ENCODE data around the gene TBL2.
"Not testable (repeated sequence)": the region's sequence is repeated elsewhere in the genome, so short reads cannot be mapped to it uniquely, and the experiment has no call there.

The TBL2 gene

DNA sequence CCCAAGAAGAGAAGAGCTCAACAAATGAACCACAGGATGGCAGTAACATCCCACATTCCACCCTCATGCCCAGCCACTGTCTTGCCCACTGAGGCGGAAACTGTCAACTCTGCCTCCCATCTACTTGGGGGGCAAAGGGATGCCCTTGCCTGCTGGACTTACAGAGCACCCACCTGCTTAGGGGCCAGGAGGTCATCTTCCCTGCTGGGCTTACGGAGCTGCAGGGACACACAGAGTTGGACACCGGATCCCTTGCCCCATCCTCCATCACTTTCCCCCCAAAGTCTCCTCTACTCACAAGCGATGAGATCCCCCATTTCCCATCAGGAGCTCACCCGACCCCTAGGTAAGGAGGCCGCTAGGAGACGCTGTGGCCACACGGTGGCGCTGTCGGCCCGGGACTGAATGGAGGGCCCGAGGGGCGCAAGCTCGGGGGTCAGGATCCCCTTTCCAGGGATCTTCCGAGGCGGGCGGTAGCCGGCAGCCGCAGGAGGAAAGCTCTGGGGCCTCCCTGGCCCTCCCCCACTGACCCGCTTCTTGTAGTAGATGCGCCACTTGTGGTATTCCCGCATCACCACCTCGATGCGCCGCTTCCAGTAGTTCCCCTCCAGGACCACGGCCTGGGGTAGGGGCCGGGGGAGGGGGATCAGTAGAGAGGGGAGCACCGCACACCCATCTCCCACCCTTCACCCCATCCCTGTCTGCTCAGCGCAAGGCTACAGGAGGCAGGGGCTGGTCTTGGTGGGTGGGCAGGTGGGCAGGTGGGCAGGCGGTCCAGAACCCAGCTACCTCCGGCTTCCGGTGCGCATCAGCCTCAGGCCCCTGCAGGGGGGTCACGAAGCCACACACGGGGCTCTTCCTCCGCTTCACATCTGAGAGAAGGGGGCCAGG, 28.7 kb upstream of the TBL2 start:
- in situ Hi-C loops (cut with MboI; ENCODE audit: low sequenced_read_pairs), result no loop called here

DNA sequence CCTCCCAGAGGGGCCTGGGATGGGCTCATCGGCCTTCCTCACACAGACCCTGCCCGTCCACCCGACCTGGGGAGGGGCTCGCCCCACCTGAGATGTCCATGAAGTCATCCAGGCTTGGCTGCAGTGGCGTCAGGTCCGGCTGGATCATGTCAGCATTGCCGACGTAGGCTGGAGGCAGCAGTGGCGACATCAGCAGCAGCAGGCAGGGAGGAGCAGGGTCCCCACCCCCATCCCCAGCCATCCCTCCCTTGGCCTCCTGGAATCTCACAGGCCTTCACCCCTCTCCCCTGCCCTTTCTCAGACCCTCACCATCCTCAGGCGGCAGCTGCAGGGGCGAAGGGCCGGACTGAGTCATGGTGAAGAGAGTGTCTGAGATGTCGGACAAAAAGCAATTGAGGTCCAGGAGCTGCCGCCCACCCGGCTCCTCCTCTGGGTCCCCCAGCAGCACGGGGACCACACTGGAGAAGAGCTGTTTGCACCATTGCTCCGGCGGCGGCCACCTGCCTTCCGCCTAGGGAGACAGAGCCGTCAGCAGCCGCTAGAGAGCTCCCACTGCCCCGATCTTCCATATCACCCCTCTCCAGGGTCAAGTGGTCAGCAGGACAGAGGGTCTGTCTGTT, 27.3 kb upstream of the TBL2 start:
- in situ Hi-C loops (cut with MboI; ENCODE audit: low sequenced_read_pairs), result no loop called here

DNA sequence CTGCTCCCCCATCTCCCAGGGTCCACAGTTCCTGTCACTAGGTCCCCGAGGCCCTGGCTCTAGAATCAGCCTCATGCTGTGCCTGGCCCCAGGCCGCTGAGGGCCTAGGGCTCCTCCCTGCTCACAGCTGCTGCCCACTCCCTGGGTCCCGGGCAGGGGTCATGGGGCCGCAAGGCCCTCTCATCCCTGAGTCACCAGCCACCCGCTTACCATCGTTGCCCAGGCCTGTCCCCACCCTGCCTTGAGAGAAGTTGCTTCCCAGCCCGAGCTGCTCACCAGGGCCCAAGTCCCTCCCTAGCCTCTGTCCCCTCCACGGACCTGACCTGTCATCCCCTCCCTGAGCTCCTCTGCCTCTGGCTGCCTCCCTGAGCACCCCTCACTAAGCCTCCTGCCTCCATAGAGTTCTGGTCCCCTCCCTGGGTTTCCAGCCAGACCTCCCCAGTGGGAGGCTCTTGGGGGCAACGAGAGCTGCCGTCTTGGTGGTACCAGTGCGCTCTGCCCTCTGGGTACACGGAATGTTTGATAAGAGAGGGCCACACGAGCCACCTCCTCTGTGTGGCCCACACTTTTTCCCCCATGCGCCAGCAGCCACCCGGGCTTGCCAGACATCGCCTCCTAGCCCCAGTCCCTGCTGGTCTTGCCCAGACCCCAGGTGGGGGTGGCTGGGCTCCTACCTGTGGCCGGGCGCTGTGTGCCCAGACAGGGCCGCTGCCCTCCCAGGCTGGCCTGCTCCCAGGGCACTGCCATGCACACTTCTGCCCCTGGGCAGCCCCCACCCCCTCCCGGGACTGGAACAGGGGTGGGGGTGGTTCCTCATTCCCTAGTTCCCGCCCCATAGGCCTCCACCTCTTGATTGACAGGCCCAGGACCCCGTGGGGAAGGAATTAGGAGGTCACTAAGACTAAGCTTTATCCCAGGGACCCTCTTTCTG, 24.6 kb upstream of the TBL2 start:
- in situ Hi-C loops (cut with MboI; ENCODE audit: low sequenced_read_pairs), result no loop called here

DNA sequence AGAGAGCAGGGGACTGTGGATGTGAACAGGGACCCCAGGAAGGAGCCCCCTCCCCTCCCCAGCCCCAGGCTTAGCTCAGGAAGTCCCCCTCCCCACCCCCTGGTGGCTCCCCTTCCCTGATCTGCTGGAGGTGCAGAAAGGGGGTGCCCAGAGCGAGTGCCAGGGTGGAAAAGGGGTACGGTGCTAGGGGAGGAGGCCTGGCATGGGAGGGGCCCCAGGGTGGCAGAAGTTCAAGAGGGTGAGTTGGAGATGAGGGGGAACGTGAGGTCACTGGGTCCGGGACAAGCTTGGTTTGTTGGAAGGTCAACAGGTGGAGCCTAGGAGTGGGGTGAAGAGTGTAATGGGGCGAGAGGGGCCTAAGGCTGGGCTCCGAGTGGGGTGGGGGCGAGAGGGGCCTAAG, 21.5 kb upstream of the TBL2 start:
- in situ Hi-C loops (cut with MboI; ENCODE audit: low sequenced_read_pairs), result no loop called here

DNA sequence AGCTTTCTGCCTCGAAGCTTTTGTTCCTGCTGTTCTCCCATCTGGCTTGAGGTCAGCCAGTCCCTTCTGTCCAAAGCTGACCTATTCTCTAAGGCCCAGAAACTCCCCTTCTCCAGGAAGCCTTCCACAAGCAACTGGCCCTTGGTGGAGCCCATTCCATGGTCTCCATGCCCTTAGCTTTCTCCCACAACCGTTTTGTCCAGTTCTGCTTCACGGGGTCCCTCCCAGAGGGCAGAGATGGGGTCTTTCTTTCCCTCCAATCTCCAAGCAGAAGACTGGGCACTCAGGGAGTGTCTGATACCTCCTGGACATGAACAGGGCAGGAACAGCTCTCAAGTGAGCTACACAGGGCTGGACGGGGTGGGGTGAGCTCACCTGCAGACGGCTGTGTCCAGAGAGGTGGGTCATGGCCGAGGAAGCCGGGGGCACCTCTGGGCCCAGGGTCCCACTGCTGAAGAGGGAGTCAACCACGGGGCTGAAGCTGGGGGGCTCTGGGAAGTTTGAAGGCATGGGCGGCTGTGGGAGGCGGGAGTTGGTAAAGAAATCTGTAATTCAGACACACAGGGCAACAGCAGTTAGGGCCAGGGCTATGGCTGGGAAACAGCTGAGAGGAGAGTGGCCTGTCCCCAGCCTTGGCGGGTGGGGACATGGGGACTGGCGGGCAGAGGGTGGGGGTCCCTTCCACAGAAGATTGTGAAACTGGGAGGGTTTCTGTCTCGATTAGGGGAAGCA, 20.9 kb upstream of the TBL2 start:
- in situ Hi-C loops (cut with MboI; ENCODE audit: low sequenced_read_pairs), result no loop called here

DNA sequence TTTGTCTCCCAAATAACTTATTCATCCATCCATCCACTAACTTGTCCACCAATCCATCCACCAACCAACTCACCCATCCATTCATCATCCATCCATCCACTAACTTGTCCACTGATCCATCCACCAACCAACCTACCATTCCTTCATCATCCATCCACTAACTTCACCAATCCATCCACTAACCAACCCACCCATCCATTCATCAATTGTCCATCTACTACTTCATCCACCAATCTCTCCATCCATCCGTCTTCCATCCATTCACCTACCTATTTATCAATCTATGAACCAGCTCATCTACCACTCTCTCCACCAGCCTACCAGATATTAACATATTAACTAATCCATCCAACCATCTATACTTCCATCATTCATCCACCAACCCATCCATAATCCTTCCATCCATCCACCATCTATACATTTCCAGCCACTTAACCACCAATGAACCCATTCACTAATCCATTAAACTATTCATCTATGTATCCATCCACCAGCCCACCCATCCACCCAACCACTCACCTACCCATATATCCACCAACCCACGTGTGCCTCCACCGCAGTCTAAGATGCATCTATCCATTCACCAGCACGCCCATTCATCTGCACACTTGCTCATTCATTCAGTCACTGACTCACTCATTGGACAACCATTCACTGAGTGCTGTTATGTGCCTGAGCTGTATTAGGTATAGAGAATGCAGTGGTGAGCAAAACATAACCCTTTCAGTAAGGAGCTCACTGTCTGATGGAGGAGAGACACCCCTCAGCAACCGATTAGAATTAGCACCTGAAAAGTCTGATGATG, 19.8 kb upstream of the TBL2 start:
- in situ Hi-C loops (cut with MboI; ENCODE audit: low sequenced_read_pairs), result no loop called here

DNA sequence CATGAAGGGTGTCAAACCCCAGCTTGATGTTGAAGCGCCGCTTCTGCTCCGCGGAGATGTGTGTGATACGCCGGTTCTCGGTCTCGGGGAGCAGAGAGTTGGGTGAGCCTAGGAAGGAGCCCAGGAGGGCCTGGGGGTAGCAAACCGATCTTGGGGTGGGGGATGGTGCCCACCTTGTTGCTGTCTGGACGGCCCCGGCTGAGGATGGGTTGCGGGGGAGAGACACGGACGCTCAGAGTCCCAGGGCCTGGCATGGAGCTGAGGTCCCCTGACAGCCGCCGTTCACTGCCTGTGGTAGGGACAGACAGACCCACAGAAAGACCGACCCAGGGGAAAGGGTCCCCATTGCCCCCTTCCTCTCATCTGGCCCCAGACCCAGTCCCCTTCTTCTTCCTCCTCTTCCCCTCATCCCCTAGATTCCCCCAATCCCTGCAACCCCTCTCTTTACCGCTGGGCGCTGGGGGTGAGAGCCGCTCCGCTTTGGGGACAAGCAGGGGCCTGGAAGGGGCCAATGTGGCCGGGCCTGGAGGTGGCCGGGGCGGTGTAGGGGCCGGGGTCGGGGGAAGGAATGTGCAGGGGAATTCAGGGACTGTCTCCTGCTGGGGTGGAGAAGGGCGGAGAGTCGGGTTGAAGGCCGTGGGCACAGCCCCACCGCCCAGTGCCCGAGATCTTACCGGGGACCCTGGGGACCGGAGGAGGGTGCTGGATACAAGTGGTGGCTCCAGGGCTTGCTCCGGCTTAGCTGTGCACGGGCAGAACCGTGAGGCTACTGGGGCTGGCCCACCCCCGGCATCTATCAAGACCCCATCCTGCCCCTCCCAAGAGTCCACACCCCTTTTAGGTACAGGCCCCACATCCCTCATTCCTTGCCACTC, 18.0 kb upstream of the TBL2 start:
- in situ Hi-C loops (cut with MboI; ENCODE audit: low sequenced_read_pairs), result no loop called here

DNA sequence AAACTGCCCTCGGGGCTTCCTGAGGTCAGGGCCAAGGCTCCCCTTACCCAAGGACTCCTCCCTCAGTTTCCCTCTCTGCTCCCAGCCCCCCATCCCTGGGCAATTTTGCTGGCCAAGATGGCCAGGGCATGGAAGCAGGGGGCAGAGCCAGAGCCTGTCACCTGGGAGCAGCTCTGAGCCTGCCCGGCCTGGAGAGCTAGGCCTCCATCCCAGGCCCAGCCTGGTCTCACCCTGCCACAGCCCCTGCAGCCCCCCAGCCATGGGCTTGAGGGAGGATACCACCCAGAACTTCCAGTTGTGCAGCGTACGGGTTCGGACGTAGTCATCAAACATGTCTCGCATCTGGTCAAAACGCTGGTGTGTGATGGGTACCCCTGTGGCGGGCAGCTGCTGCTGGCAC, 17.0 kb upstream of the TBL2 start:
- in situ Hi-C loops (cut with MboI; ENCODE audit: low sequenced_read_pairs), result no loop called here

DNA sequence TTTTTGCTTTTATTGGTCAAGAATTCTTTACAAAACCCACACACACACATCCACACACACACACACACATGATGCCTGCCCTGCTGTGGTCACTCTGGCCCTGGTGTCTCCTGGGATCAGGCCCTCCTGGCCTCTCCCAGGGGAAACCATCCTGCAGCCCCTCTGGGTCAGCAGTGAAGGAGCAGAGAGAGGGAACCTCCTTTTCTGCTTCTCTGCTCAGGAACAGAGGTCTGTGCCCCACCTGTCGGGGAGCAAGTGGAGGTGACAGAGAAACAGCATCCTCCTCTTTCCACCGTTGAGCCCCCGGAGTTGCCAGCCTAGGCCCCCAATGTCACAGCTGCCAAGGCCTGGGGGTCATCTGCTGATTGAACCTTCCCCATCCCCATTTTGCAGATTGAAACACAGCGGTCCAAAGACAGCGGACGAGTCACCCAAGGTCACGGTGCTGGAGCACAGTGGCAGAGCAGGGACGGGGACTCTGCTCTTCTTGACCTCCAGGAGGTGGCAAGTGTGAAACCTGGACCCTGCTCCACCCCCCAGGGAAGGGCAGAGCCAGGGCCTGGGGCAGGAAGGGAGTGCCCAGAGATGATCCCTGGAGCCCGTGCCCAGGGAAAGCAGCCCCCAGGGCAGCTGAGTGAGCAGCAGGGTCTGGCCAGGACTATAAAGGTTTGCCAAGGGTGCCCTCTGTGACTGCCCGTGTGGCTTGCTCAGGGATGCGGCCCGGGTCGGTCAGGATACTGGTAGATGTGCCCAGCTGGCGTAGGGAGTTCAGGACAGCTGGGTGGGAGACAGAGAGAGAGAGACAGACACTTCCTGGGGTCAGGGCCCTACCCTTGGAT, 15.0 kb upstream of the TBL2 start:
- in situ Hi-C loops (cut with MboI; ENCODE audit: low sequenced_read_pairs), result no loop called here

DNA sequence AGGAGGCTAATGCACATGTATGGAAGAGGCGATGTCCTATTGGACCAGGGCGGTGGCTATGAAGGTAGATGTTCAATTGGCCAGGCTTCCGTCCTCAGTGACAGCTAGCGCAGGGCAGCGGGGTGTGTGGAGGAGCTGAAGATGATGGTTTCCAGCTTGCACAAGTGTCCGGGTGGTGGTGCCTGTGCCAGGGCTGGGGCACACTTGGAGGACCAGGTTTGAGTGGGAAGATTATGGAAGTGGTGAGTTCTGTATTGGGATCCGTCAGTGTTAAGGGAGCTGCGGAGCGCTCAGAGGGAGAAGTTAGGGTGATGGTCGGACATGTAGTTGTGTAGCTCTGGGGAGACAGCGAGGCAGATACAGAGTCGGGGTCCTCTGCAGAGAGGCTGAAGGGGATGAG, 8.5 kb upstream of the TBL2 start:
- in situ Hi-C loops (cut with MboI; ENCODE audit: low sequenced_read_pairs), result no loop called here

DNA sequence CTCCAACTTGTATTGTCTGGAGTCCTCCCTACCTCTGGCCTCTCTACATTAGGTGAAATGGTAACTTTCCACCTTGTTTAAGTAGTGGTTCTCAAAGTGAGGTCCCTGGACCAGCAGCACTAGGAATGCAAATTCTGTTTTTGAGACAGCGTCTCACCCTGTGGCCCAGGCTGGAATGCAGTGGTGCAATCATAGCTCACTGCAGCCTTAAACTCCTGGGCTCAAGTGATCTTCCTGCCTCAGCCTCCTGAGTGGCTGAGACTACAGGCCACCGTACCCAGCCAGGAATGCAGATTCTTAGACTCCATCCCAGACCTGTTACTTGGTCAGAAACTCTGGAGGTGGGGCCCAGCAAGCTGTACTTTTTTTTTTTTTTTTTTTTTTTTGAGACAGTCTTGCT, 6.8 kb upstream of the TBL2 start:
- in situ Hi-C loops (cut with MboI; ENCODE audit: low sequenced_read_pairs), result no loop called here

DNA sequence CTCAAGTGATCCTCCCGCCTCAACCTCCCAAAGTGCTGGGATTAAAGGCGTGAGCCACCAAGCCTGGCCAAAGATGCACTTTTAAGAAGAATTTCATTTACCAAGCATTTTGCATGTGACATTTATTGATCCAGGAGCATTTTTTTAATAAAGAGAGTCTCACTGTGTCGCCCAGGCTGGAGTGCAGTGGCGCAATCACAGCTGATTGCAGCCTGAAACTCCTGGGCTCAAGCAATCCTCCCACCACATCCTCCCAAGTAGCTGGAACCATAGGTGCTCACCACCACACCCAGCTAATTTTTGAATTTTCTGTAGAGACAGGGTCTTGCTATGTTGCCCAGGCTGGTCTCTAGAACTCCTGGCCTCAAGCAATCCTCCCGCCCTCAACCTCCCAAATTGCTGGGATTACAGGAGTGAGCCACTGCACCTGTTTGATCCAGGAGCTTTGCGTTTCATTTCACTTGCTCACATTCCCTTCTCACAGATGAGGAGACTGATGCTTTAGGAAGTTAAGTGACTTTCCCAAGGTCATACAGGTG, 4.4 kb upstream of the TBL2 start:
- in situ Hi-C loops (cut with MboI; ENCODE audit: low sequenced_read_pairs), result no loop called here

DNA sequence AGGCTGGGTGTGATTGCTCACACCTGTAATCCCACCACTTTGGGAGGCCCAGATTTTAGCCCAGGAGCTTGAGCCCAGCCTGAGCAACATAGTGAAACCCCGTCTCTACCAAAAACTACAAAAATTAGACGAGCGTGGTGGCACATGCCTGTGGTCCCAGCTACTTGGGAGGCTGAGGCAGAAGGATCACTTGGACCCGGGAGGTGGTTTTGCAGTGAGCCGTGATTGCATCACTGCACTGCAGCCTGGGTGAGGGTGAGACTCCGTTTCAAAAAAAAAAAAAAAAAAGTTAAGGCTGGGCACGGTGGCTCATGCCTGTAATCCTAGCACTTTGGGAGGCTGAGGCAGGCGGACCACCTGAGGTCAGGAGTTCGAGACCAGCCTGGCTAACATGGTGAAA, 2.6 kb upstream of the TBL2 start:
- in situ Hi-C loops (cut with MboI; ENCODE audit: low sequenced_read_pairs), result not testable (repeated sequence)

DNA sequence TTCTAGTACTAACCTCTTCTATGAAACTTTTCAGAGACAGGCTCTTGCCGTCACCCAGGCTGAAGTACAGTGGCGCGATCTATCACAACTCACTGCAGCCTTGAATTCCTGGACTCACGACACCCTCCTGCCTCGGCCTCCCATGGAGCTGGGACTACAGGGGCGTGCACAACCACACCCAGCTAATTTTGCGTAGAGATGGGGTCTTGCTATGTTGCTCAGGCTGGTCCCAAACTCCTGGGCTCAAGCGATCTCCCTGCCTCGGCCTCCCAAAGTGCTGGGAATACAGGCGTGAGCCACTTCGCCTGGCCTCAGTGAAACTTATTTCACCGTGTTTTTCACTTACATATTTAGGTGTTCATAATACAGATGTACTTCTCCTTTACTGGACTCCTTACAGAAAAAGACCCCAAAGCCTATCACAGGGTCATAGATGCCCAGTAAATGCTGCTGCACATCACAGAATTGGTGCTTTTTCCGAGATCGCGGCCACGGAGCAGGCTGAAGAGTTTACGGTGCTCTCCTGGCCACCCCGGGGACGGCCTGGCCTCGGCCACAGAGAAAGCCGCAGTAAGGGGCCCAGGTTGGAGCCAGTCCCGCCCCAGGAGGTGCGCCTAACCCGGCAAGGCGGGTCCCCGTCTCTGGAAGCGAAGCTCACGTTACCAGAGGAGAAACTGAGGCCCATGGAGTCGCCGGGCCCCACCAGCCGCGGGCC, 595 bp downstream of the TBL2 start:
- in situ Hi-C loops (cut with MboI; ENCODE audit: low sequenced_read_pairs), result no loop called here

DNA sequence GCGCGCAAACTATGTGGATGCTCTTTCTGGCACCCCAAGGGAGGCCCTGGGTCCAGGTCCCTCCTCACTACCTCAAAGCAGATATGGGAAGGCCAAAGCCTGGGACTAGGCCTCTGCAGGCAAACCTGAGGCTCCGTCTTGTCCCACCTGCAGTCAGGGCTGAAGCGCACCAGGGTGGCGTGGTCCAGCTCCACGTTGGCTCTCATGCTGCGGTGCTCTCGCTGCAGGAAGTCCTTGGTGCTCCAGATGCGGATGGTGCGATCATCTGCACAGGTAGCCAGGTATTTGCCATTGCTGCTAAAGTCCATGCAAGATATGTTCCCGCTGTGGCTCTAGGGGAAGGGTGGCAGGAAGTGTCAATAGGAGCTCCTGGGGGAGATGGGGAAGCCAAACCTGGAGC, 4.6 kb downstream of the TBL2 start:
- in situ Hi-C loops (cut with MboI; ENCODE audit: low sequenced_read_pairs), result no loop called here

DNA sequence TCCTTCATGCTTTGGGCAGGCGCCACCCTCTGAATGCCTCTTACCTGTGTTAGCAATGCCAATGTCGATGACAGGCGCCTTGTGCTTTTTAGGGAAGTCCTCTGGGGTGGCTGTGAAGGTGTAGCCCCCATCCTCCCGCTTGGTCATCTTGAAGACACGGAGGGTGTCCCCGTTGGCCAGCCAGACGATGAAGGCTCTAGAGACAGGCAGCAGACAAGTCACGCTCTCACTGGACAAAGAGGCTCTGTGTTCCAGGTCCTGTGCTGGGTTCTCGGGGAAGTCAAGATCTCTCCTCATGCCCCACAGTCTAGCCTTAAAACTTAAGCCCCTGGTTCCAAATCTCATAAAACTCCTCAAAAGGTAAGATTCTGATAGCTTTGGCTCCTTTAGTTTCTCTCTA, 5.1 kb downstream of the TBL2 start:
- in situ Hi-C loops (cut with MboI; ENCODE audit: low sequenced_read_pairs), result no loop called here

DNA sequence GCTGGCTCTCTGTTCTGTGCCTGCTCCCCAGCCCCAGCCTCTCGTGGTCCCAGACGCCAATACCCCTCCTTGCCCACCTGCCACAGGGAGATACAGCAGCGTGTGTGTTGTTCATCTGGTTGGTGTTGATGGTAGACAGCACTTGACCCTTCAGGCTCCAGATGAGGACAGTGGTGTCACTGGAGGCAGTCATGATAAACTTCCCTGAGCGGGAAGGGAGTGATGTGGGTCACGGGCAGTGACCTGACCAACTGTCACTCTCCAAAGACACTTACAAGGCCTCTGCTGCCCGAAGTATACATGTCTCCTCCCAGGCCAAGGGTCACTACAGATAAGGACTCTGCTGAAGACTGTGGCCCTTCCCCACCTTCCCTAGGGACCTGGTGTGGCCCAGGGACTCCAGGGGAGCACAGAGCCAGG, 5.6 kb downstream of the TBL2 start:
- in situ Hi-C loops (cut with MboI; ENCODE audit: low sequenced_read_pairs), result no loop called here

All from hTERT RPE-1 (cell line).